OCI-LY3 (cell line): Measurements from ENCODE around the gene CENPB.

Experiments
- CTCF ChIP-seq: fragments of 200-600, 300-600 bp; sonication (generic); IDR thresholded peaks from 2 replicates; pipeline ENCODE4 v1.5.1; 2014; ENCODE audit warnings: antibody characterized with exemption, low read length, low read depth
- EZH2phosphoT487 ChIP-seq: fragments of 200-600 bp; shearing (Covaris generic); IDR thresholded peaks from 2 replicates; pipeline ENCODE4 v1.6.1; 2018; ENCODE audit warnings: antibody characterized with exemption, mixed run types, low read depth

DNA sequence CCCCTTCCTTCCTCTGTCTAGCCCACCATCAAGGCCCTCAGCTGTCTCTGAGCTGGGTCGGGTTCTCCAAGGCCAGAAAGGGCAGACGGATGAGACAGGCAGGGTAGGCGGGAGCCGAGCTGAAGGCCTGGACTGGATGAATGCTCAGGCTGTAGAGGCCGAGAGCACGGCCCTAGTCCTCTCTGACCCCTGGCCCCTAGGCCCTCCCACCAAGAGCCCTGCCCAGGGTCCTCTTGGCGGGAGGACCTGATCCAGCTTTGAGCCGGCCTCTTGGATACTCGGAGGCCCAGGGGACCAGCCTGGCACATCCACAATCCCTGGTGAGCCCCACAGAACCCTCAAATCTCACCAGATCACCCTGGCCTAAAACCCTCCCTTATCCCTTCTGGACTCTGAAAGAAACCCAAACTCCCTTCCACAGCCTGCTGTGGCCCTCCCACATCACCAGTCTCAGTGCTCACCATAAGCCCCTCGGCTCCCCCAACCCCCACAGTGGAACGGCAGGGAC is 27.2 kb downstream of the CENPB start:
- TF ChIP-seq CTCF: no peak
- TF ChIP-seq EZH2phosphoT487: no peak
